ENCODE results near the gene LRP3. TPM values are rescaled to one million over a fixed set of nuclear protein-coding genes. Genes with fewer than 3 reads are reported as not detected.

LRP3 gene
- total and polyA plus RNA-seq, 2 experiments from 2014 or later: 3.5 to 62.7 TPM

GRCh38 chr19:33158365-33158764 lies 35.8 kb upstream of the LRP3 start:
- Mint-ChIP-seq H3K27me3 (ENCODE audit: insufficient read depth, low read depth, poor library complexity) (peaks cover 3% of the 10 kb centered on the region), H3K27ac (no peak overlapping the region), H3K4me3 (no peak overlapping the region), H3K9me3 (peaks cover 9% of the 10 kb centered on the region; the same call in 1 of the 3 replicates), H3K4me1 (no peaks in the 10 kb centered on the region), H3K36me3 (ENCODE audit: low read depth) (no peaks in the 10 kb centered on the region)
- TF ChIP-seq, protein P1, sequence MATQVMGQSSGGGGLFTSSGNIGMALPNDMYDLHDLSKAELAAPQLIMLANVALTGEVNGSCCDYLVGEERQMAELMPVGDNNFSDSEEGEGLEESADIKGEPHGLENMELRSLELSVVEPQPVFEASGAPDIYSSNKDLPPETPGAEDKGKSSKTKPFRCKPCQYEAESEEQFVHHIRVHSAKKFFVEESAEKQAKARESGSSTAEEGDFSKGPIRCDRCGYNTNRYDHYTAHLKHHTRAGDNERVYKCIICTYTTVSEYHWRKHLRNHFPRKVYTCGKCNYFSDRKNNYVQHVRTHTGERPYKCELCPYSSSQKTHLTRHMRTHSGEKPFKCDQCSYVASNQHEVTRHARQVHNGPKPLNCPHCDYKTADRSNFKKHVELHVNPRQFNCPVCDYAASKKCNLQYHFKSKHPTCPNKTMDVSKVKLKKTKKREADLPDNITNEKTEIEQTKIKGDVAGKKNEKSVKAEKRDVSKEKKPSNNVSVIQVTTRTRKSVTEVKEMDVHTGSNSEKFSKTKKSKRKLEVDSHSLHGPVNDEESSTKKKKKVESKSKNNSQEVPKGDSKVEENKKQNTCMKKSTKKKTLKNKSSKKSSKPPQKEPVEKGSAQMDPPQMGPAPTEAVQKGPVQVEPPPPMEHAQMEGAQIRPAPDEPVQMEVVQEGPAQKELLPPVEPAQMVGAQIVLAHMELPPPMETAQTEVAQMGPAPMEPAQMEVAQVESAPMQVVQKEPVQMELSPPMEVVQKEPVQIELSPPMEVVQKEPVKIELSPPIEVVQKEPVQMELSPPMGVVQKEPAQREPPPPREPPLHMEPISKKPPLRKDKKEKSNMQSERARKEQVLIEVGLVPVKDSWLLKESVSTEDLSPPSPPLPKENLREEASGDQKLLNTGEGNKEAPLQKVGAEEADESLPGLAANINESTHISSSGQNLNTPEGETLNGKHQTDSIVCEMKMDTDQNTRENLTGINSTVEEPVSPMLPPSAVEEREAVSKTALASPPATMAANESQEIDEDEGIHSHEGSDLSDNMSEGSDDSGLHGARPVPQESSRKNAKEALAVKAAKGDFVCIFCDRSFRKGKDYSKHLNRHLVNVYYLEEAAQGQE (IDR thresholded peaks at IDR 0.05; ENCODE audit: unreplicated experiment): no peak
- no peak for TF ChIP-seq ZNF331 (CRISPR knock-in tag; IDR thresholded peaks at IDR 0.05; ENCODE audit: low read depth)
- no peak for TF ChIP-seq JUNB (IDR thresholded peaks at IDR 0.05; ENCODE audit: unreplicated experiment)
- TF ChIP-seq ZNF114 (CRISPR knock-in tag; IDR thresholded peaks at IDR 0.05): no peak
- TF ChIP-seq STAT1 (IDR thresholded peaks at IDR 0.05; ENCODE audit: unreplicated experiment): no peak
- TF ChIP-seq EZH2 (IDR thresholded peaks at IDR 0.05; ENCODE audit: low read depth, unreplicated experiment): no peak
- TF ChIP-seq, protein P2, sequence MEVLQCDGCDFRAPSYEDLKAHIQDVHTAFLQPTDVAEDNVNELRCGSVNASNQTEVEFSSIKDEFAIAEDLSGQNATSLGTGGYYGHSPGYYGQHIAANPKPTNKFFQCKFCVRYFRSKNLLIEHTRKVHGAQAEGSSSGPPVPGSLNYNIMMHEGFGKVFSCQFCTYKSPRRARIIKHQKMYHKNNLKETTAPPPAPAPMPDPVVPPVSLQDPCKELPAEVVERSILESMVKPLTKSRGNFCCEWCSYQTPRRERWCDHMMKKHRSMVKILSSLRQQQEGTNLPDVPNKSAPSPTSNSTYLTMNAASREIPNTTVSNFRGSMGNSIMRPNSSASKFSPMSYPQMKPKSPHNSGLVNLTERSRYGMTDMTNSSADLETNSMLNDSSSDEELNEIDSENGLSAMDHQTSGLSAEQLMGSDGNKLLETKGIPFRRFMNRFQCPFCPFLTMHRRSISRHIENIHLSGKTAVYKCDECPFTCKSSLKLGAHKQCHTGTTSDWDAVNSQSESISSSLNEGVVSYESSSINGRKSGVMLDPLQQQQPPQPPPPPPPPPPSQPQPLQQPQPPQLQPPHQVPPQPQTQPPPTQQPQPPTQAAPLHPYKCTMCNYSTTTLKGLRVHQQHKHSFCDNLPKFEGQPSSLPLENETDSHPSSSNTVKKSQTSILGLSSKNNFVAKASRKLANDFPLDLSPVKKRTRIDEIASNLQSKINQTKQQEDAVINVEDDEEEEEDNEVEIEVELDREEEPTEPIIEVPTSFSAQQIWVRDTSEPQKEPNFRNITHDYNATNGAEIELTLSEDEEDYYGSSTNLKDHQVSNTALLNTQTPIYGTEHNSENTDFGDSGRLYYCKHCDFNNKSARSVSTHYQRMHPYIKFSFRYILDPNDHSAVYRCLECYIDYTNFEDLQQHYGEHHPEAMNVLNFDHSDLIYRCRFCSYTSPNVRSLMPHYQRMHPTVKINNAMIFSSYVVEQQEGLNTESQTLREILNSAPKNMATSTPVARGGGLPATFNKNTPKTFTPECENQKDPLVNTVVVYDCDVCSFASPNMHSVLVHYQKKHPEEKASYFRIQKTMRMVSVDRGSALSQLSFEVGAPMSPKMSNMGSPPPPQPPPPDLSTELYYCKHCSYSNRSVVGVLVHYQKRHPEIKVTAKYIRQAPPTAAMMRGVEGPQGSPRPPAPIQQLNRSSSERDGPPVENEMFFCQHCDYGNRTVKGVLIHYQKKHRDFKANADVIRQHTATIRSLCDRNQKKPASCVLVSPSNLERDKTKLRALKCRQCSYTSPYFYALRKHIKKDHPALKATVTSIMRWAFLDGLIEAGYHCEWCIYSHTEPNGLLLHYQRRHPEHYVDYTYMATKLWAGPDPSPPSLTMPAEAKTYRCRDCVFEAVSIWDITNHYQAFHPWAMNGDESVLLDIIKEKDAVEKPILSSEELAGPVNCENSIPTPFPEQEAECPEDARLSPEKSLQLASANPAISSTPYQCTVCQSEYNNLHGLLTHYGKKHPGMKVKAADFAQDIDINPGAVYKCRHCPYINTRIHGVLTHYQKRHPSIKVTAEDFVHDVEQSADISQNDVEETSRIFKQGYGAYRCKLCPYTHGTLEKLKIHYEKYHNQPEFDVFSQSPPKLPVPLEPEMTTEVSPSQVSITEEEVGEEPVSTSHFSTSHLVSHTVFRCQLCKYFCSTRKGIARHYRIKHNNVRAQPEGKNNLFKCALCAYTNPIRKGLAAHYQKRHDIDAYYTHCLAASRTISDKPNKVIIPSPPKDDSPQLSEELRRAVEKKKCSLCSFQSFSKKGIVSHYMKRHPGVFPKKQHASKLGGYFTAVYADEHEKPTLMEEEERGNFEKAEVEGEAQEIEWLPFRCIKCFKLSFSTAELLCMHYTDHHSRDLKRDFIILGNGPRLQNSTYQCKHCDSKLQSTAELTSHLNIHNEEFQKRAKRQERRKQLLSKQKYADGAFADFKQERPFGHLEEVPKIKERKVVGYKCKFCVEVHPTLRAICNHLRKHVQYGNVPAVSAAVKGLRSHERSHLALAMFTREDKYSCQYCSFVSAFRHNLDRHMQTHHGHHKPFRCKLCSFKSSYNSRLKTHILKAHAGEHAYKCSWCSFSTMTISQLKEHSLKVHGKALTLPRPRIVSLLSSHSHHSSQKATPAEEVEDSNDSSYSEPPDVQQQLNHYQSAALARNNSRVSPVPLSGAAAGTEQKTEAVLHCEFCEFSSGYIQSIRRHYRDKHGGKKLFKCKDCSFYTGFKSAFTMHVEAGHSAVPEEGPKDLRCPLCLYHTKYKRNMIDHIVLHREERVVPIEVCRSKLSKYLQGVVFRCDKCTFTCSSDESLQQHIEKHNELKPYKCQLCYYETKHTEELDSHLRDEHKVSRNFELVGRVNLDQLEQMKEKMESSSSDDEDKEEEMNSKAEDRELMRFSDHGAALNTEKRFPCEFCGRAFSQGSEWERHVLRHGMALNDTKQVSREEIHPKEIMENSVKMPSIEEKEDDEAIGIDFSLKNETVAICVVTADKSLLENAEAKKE (CRISPR knock-in tag; IDR thresholded peaks at IDR 0.05): no peak
- TF ChIP-seq POLR2AphosphoS5 (IDR thresholded peaks at IDR 0.05; ENCODE audit: low read depth): no peak
- TF ChIP-seq CREB1 (CRISPR knock-in tag; IDR thresholded peaks at IDR 0.05; ENCODE audit: low read depth): no peak
- no peak overlapping the region for H3K27ac ChIP-seq (ENCODE audit: low read depth)
- ATAC-seq (no peak), DNase-seq (ENCODE audit: low spot score) (no peak)
- H2AFZ ChIP-seq: no peak overlapping the region; the same call in 1 of the 2 replicates
- no peaks in the 10 kb centered on the region for H3K9me2 ChIP-seq (ENCODE audit: insufficient read depth)
- no peaks in the 10 kb centered on the region for H4K20me1 ChIP-seq (replicated peaks; ENCODE audit: insufficient read depth)
- H3F3A ChIP-seq (replicated peaks; ENCODE audit: low read depth): no peaks in the 10 kb centered on the region
- no peaks in the 10 kb centered on the region for H3K4me1 ChIP-seq (ENCODE audit: insufficient read depth)
- H3K27me3 ChIP-seq (ENCODE audit: insufficient read depth): no peaks in the 10 kb centered on the region
- no peak overlapping the region for H3K4me3 ChIP-seq
- no peaks in the 10 kb centered on the region for H3K36me3 ChIP-seq (ENCODE audit: insufficient read depth)
- H3K79me2 ChIP-seq (replicated peaks; ENCODE audit: insufficient read depth): no peaks in the 10 kb centered on the region
- no peak overlapping the region for H3K4me2 ChIP-seq
